Measurements from ENCODE around the gene PPP1R17. TPM values are rescaled to one million over a fixed set of nuclear protein-coding genes. Genes with fewer than 3 reads are reported as not detected.

The PPP1R17 gene
- total and polyA plus RNA-seq, 2 donors (not counting 1 experiment from before 2014, with no cell fraction given): not detected

DNA sequence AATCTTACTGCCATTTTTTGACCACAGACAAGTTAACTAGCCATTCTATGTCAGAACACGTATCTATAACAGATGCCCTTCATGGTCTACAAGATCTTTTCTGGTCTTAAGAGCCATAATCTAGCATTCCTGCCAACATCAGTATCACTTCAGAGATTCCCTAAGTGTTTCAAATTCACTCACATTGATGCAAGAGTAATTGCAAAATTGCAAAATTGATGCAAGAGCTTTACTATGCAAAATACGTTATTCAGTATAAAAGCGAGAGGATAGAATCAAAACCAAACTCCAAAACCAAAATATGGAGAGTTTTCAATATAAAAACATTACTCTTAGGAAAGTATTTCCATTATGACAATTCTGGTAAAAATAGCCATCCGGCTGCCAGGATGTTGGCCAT lies 38.1 kb upstream of the PPP1R17 start:
- Histone ChIP-seq H3K9ac (ENCODE audit: insufficient read depth, low read length) (no peak overlapping the region), H4K20me1 (ENCODE audit: control insufficient read depth, extremely low read depth, insufficient read depth, low read length) (no peaks in the 10 kb centered on the region), H3K36me3 (ENCODE audit: control insufficient read depth, insufficient read depth, low read length) (no peaks in the 10 kb centered on the region), H3K27ac (ENCODE audit: insufficient read depth, low read length) (no peak overlapping the region), H2AFZ (ENCODE audit: low read length) (no peak overlapping the region), H3K4me2 (ENCODE audit: extremely low read depth, insufficient read depth, low read length) (no peak overlapping the region), H3K4me3 (replicated peaks in 1 of 4; ENCODE audit: control extremely low read depth in 1 of 4, insufficient read depth in 1 of 4, low read depth in 3 of 4, low read length in 4 of 4) (no peak overlapping the region), H3K4me1 (ENCODE audit: control insufficient read depth, extremely low read depth, insufficient read depth, low read length) (no peaks in the 10 kb centered on the region), H3K27me3 (ENCODE audit: control insufficient read depth, insufficient read depth, low read length) (no peaks in the 10 kb centered on the region), H3K9me3 (ENCODE audit: control insufficient read depth, insufficient read depth, low read depth, low read length) (no peaks in the 10 kb centered on the region), H3K79me2 (ENCODE audit: control insufficient read depth, insufficient read depth, low read length) (no peaks in the 10 kb centered on the region)
- TF ChIP-seq, protein P1, sequence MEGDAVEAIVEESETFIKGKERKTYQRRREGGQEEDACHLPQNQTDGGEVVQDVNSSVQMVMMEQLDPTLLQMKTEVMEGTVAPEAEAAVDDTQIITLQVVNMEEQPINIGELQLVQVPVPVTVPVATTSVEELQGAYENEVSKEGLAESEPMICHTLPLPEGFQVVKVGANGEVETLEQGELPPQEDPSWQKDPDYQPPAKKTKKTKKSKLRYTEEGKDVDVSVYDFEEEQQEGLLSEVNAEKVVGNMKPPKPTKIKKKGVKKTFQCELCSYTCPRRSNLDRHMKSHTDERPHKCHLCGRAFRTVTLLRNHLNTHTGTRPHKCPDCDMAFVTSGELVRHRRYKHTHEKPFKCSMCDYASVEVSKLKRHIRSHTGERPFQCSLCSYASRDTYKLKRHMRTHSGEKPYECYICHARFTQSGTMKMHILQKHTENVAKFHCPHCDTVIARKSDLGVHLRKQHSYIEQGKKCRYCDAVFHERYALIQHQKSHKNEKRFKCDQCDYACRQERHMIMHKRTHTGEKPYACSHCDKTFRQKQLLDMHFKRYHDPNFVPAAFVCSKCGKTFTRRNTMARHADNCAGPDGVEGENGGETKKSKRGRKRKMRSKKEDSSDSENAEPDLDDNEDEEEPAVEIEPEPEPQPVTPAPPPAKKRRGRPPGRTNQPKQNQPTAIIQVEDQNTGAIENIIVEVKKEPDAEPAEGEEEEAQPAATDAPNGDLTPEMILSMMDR (conservative IDR thresholded peaks at IDR 0.05 in 1 of 2, IDR thresholded peaks at IDR 0.05 in 1 of 2; ENCODE audit: low read depth in 1 of 2, low read length in 2 of 2): no peak
- TF ChIP-seq EZH2 (IDR thresholded peaks at IDR 0.05; ENCODE audit: low read length, missing control alignments): no peak
- DNase-seq (ENCODE audit: low read depth in 2 of 2): no peak

DNA sequence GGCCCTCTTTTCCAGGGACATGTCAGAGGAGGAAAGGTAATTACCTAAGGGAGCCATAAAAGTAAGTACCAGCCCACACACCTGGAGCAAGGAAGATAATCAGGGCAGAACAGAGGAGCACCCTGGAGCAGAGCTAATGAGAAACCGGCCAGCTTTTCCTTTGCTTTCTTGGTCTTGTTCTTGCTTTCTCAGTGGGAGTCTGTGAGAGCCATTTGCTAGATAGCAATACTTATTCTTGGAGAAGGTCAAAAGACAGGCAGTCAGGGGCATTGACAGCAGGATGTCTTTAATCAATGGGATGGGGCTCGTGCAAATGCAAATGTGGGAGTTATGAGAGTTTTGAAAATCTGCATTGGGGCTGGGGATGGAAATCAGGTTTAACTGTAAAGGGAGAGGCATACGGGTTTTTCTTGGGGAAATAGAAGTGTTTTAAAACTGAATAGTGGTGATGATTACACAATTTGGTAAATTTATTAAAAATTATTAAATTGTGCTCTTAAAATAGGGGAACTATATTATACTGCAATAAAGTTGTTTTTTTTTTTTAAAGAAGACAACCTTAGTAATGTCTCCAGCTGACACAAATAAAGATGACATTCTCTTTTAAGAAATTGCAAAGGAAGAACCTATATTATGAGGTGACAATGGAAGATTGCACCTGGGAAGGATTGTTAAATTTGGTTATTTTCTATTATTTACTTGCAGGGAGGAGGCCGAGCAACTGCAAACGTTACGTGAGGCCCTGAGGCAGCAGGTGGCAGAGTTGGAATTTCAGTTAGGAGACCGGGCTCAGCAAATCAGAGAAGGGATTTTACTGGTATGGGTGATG lies 35.6 kb upstream of the PPP1R17 start:
- H3K4me1 ChIP-seq (ENCODE audit: control insufficient read depth, extremely low read depth, insufficient read depth, low read length): no peaks in the 10 kb centered on the region
- H3K27me3 ChIP-seq (ENCODE audit: control insufficient read depth, insufficient read depth, low read length): no peaks in the 10 kb centered on the region
- no peaks in the 10 kb centered on the region for H4K20me1 ChIP-seq (ENCODE audit: control insufficient read depth, extremely low read depth, insufficient read depth, low read length)
- no peak overlapping the region for H3K9ac ChIP-seq (ENCODE audit: insufficient read depth, low read length)
- no peaks in the 10 kb centered on the region for H3K79me2 ChIP-seq (ENCODE audit: control insufficient read depth, insufficient read depth, low read length)
- H3K4me3 ChIP-seq (replicated peaks in 1 of 4; ENCODE audit: control extremely low read depth in 1 of 4, insufficient read depth in 1 of 4, low read depth in 3 of 4, low read length in 4 of 4): no peak overlapping the region
- TF ChIP-seq EZH2 (IDR thresholded peaks at IDR 0.05; ENCODE audit: low read length, missing control alignments): no peak
- TF ChIP-seq, protein P1 (conservative IDR thresholded peaks at IDR 0.05 in 1 of 2, IDR thresholded peaks at IDR 0.05 in 1 of 2; ENCODE audit: low read depth in 1 of 2, low read length in 2 of 2): no peak
- H3K9me3 ChIP-seq (ENCODE audit: control insufficient read depth, insufficient read depth, low read depth, low read length): no peaks in the 10 kb centered on the region
- H3K36me3 ChIP-seq (ENCODE audit: control insufficient read depth, insufficient read depth, low read length): no peaks in the 10 kb centered on the region
- H2AFZ ChIP-seq (ENCODE audit: low read length): no peak overlapping the region
- DNase-seq (ENCODE audit: low read depth in 2 of 2): no peak
- H3K4me2 ChIP-seq (ENCODE audit: extremely low read depth, insufficient read depth, low read length): no peak overlapping the region
- no peak overlapping the region for H3K27ac ChIP-seq (ENCODE audit: insufficient read depth, low read length)

DNA sequence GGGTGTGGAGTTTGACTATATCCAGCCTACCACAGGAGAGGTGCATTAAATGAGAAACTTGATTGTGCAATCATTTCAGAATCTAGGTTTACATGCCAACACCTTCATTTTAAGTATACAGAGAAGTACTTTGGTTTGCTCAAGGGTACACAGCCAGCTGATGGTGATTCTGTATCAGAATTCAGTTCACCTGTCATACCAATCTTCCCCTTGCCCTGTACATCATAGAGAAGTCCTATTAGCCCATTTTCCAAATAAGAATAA lies 35.0 kb upstream of the PPP1R17 start:
- no peaks in the 10 kb centered on the region for H3K4me1 ChIP-seq (ENCODE audit: control insufficient read depth, extremely low read depth, insufficient read depth, low read length)
- no peaks in the 10 kb centered on the region for H3K9me3 ChIP-seq (ENCODE audit: control insufficient read depth, insufficient read depth, low read depth, low read length)
- no peaks in the 10 kb centered on the region for H3K27me3 ChIP-seq (ENCODE audit: control insufficient read depth, insufficient read depth, low read length)
- H4K20me1 ChIP-seq (ENCODE audit: control insufficient read depth, extremely low read depth, insufficient read depth, low read length): no peaks in the 10 kb centered on the region
- H3K36me3 ChIP-seq (ENCODE audit: control insufficient read depth, insufficient read depth, low read length): no peaks in the 10 kb centered on the region
- H3K79me2 ChIP-seq (ENCODE audit: control insufficient read depth, insufficient read depth, low read length): no peaks in the 10 kb centered on the region
- no peak overlapping the region for H3K27ac ChIP-seq (ENCODE audit: insufficient read depth, low read length)
- H2AFZ ChIP-seq (ENCODE audit: low read length): no peak overlapping the region
- no peak overlapping the region for H3K4me3 ChIP-seq (replicated peaks in 1 of 4; ENCODE audit: control extremely low read depth in 1 of 4, insufficient read depth in 1 of 4, low read depth in 3 of 4, low read length in 4 of 4)
- TF ChIP-seq, protein P1 (conservative IDR thresholded peaks at IDR 0.05 in 1 of 2, IDR thresholded peaks at IDR 0.05 in 1 of 2; ENCODE audit: low read depth in 1 of 2, low read length in 2 of 2): no peak
- no peak for TF ChIP-seq EZH2 (IDR thresholded peaks at IDR 0.05; ENCODE audit: low read length, missing control alignments)
- no peak overlapping the region for H3K4me2 ChIP-seq (ENCODE audit: extremely low read depth, insufficient read depth, low read length)
- no peak for DNase-seq (ENCODE audit: low read depth in 2 of 2)
- H3K9ac ChIP-seq (ENCODE audit: insufficient read depth, low read length): no peak overlapping the region

All from fibroblast of lung (primary cell).